ENCODE measurements around the gene NEGR1. TPM values are rescaled to one million over a fixed set of nuclear protein-coding genes. Genes with fewer than 3 reads are reported as not detected.

NEGR1 gene
- total and polyA plus RNA-seq, 10 donors = 0.07 to 1.3 (median 0.54) TPM

- Histone ChIP-seq H3K27me3 (replicated peaks in 1 of 7) (no peaks in the 10 kb centered on the region), H3K36me3 (no peaks in the 10 kb centered on the region), H3K4me3 (no peak overlapping the region), H3K4me1 (no peaks in the 10 kb centered on the region), H3K9me3 (no peaks in the 10 kb centered on the region), H3K27ac (no peak overlapping the region)
- TF ChIP-seq POLR2AphosphoS5 (IDR thresholded peaks at IDR 0.05) (no peak), POLR2A (IDR thresholded peaks at IDR 0.05) (no peak)
- TF ChIP-seq, protein P1, sequence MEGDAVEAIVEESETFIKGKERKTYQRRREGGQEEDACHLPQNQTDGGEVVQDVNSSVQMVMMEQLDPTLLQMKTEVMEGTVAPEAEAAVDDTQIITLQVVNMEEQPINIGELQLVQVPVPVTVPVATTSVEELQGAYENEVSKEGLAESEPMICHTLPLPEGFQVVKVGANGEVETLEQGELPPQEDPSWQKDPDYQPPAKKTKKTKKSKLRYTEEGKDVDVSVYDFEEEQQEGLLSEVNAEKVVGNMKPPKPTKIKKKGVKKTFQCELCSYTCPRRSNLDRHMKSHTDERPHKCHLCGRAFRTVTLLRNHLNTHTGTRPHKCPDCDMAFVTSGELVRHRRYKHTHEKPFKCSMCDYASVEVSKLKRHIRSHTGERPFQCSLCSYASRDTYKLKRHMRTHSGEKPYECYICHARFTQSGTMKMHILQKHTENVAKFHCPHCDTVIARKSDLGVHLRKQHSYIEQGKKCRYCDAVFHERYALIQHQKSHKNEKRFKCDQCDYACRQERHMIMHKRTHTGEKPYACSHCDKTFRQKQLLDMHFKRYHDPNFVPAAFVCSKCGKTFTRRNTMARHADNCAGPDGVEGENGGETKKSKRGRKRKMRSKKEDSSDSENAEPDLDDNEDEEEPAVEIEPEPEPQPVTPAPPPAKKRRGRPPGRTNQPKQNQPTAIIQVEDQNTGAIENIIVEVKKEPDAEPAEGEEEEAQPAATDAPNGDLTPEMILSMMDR (IDR thresholded peaks at IDR 0.05 in 8 of 11, conservative IDR thresholded peaks at IDR 0.05 in 3 of 11) = no peak
- WGBS, 5 donors = 47 to 82% (median 59%) methylated on average over 2 of the region's 2 CpGs
- intact Hi-C loops (cut with DNase I; ENCODE audit: low total_unique reads) = no loop called here
- no peak for DNase-seq
These were observed 720.6 kb downstream of the NEGR1 start for GRCh38 chr1:71561729-71562128.

- TF ChIP-seq, protein P1 (IDR thresholded peaks at IDR 0.05 in 8 of 11, conservative IDR thresholded peaks at IDR 0.05 in 3 of 11) = no peak
- TF ChIP-seq POLR2AphosphoS5 (IDR thresholded peaks at IDR 0.05) (no peak), POLR2A (IDR thresholded peaks at IDR 0.05) (no peak)
- DNase-seq = no peak
- Histone ChIP-seq H3K9me3 (no peaks in the 10 kb centered on the region), H3K36me3 (no peaks in the 10 kb centered on the region), H3K27ac (no peak overlapping the region), H3K4me1 (no peaks in the 10 kb centered on the region), H3K27me3 (replicated peaks in 1 of 7) (no peaks in the 10 kb centered on the region), H3K4me3 (no peak overlapping the region)
- intact Hi-C loops (cut with DNase I; ENCODE audit: low total_unique reads) = no loop called here
- WGBS, 5 donors = 71 to 84% (median 80%) methylated on average over 2 of the region's 2 CpGs
These were observed 721.1 kb downstream of the NEGR1 start for GRCh38 chr1:71561206-71561605.

DNA sequence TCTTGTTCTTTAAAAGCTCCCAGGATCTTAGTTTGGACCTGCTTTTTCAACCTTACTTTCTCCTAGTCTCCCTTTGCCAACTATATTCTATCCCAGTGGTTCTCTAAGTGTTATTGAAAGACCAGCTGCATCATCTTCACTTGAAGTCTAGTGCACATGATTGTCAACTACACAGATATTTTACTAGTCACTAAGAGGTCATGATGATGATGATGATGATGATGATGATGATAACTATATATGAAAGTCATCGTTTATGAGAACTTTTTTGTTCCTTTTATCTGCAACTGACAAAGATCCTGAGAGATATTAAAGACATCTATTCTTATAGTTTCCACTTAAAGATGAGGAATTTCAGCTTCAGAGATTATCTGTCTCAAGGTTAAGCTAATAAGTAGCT lies 722.5 kb downstream of the NEGR1 start:
- H3K4me3 ChIP-seq = no peak overlapping the region
- WGBS, 5 donors = 84 to 95% (median 92%) methylated on average over 1 of the region's 1 CpG
- TF ChIP-seq, protein P1 (IDR thresholded peaks at IDR 0.05 in 8 of 11, conservative IDR thresholded peaks at IDR 0.05 in 3 of 11) = no peak
- TF ChIP-seq POLR2AphosphoS5 (IDR thresholded peaks at IDR 0.05) = no peak
- no peak for TF ChIP-seq POLR2A (IDR thresholded peaks at IDR 0.05)
- no peaks in the 10 kb centered on the region for H3K9me3 ChIP-seq
- H3K4me1 ChIP-seq = no peaks in the 10 kb centered on the region
- H3K36me3 ChIP-seq = no peaks in the 10 kb centered on the region
- no peak overlapping the region for H3K27ac ChIP-seq
- DNase-seq = no peak
- intact Hi-C loops (cut with DNase I; ENCODE audit: low total_unique reads) = no loop called here
- H3K27me3 ChIP-seq (replicated peaks in 1 of 7) = no peaks in the 10 kb centered on the region

DNA sequence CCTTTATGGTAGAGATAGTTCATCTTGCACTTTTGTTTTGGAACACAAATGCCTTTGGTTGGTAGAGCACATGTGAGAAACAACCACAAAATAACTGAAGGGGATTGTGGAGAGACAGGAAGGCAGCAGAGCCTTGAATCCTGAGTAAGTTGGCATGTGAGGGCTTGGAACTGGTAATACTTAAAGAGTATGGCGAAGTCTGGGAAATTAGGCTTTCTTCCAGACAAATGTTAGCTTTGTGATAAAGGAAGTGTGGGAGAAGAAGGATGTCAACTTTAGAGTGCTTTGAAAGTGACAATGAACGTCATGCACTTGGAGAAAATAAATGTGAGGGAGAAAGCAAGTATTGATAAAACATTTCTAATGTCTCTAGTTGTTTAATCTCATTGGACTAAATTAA lies 725.2 kb downstream of the NEGR1 start:
- H3K36me3 ChIP-seq = no peaks in the 10 kb centered on the region
- no peak overlapping the region for H3K4me3 ChIP-seq
- no peaks in the 10 kb centered on the region for H3K27me3 ChIP-seq (replicated peaks in 1 of 7)
- 54 to 69% (median 63%) methylated on average over 2 of the region's 2 CpGs for WGBS, 5 donors
- TF ChIP-seq, protein P1 (IDR thresholded peaks at IDR 0.05 in 8 of 11, conservative IDR thresholded peaks at IDR 0.05 in 3 of 11) = no peak
- TF ChIP-seq POLR2AphosphoS5 (IDR thresholded peaks at IDR 0.05) = no peak
- intact Hi-C loops (cut with DNase I; ENCODE audit: low total_unique reads) = no loop called here
- no peaks in the 10 kb centered on the region for H3K4me1 ChIP-seq
- no peak for DNase-seq
- no peak overlapping the region for H3K27ac ChIP-seq
- no peaks in the 10 kb centered on the region for H3K9me3 ChIP-seq
